NB4 (cell line): ENCODE data around the gene TRIM37.

Source experiments
- DNase-seq: peaks from one replicate; pipeline ENCODE4 v3.0.0; 2010; ENCODE audit warnings: low read depth
- H3K4me3 ChIP-seq: one replicate; pipeline ENCODE4 v1.5.1; 2011; ENCODE audit warnings: mild to moderate bottlenecking, low read depth, low read length, moderate library complexity
- MYC ChIP-seq: IDR thresholded peaks from 2 replicates; pipeline ENCODE4 v1.6.1; 2011; ENCODE audit warnings: low read depth, low read length
- POLR2A ChIP-seq: IDR thresholded peaks from 2 replicates; pipeline ENCODE4 v1.6.1; 2011; ENCODE audit warnings: mild to moderate bottlenecking; ENCODE audit not compliant: insufficient read length; ENCODE audit errors: extremely low read depth
- TF ChIP-seq, protein P1 (sequence below): IDR thresholded peaks from one replicate; pipeline ENCODE4 v1.5.1; 2012; ENCODE audit warnings: low read depth, low read length
- TF ChIP-seq, protein P2 (sequence below): IDR thresholded peaks from 2 replicates; pipeline ENCODE4 v1.6.1; 2011; ENCODE audit warnings: low read depth, low read length

The TRIM37 gene

DNA sequence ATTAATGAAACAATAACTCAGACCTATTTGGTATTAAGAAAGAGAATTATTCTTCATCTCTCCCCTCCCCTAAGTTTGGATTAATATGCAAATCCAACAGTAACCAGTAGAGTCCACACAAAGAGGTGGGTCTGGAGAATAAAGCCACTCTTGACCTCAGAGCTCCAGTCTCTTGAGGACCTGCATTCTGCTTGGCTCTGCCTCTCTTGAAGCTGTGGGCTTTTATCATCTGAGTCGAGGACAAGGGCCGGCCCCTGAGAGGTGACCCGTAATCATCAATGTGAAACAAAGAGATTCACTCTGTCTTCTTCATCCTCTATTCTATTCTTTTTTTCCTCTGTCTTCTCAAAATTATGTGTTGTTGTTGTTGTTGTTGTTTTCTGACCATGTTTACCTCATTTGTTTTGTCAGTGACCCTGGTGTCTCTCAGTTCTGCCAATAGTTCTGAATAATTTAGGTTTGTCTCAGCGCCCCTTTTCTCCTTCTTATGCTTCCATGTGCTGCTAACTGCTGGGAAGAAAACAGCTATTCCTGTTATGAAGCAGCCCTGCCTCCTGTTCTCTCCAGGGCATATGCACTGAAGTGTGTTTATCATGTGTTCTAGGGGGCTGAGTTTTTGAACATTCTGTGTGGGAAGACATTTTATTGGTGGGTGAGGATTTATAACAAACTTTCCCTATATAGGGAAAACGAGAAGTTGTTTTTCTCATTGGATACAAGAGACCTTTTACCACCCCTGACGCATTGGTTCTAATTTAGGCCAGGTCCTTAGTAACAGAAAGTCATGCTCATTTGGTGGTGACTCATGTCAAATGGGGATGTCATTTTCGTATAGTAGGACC, 135.8 kb downstream of the TRIM37 start:
- TF ChIP-seq POLR2A (no peak), MYC (no peak)
- TF ChIP-seq, protein P1, sequence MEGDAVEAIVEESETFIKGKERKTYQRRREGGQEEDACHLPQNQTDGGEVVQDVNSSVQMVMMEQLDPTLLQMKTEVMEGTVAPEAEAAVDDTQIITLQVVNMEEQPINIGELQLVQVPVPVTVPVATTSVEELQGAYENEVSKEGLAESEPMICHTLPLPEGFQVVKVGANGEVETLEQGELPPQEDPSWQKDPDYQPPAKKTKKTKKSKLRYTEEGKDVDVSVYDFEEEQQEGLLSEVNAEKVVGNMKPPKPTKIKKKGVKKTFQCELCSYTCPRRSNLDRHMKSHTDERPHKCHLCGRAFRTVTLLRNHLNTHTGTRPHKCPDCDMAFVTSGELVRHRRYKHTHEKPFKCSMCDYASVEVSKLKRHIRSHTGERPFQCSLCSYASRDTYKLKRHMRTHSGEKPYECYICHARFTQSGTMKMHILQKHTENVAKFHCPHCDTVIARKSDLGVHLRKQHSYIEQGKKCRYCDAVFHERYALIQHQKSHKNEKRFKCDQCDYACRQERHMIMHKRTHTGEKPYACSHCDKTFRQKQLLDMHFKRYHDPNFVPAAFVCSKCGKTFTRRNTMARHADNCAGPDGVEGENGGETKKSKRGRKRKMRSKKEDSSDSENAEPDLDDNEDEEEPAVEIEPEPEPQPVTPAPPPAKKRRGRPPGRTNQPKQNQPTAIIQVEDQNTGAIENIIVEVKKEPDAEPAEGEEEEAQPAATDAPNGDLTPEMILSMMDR, result no peak
- TF ChIP-seq, protein P2, sequence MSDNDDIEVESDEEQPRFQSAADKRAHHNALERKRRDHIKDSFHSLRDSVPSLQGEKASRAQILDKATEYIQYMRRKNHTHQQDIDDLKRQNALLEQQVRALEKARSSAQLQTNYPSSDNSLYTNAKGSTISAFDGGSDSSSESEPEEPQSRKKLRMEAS, result no peak
- no peak overlapping the region for H3K4me3 ChIP-seq
- no peak for DNase-seq

DNA sequence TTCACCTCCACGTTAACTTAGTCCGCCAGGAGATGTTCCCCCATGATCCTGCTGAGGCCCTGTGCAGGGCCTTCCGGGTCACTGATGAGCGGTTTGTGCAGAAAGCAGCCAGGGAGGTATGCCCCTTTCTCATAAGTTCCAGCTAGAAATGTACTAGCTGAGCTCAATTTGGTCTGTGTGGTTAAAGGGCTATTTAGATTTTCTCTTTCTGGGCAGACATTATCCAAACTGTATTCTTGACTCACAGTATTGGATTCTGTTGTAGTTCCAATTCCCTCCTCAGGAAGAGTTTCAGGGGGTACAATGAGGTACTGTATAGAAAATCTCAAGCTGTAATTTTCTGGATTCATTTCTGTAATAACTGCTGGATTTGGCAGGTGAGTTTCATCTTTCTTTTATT, 137.1 kb downstream of the TRIM37 start:
- no peak overlapping the region for H3K4me3 ChIP-seq
- DNase-seq, result no peak
- TF ChIP-seq MYC, result no peak
- TF ChIP-seq, protein P1, result no peak
- TF ChIP-seq, protein P2, result no peak
- TF ChIP-seq POLR2A, result no peak

DNA sequence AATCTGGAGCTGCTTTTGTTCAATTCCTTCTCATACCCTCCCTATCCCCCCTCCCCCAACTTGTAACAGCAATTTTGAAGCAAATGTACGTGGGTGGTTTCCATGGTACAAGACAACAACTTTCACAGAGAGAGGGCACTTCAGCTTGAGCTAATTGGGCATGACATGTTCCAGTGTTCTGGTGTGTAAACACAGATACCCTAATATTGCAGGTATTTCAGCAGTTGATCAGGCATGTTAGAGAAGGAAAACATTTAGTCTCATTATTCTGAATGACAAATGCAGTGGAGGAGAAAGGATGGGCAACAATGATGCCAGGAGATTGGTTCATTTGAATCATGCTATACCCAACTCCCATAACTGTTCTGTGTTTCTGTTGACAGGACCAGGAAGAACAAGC, 137.5 kb downstream of the TRIM37 start:
- no peak overlapping the region for H3K4me3 ChIP-seq
- no peak for DNase-seq
- no peak for TF ChIP-seq POLR2A
- TF ChIP-seq, protein P2, result no peak
- TF ChIP-seq, protein P1, result no peak
- no peak for TF ChIP-seq MYC

DNA sequence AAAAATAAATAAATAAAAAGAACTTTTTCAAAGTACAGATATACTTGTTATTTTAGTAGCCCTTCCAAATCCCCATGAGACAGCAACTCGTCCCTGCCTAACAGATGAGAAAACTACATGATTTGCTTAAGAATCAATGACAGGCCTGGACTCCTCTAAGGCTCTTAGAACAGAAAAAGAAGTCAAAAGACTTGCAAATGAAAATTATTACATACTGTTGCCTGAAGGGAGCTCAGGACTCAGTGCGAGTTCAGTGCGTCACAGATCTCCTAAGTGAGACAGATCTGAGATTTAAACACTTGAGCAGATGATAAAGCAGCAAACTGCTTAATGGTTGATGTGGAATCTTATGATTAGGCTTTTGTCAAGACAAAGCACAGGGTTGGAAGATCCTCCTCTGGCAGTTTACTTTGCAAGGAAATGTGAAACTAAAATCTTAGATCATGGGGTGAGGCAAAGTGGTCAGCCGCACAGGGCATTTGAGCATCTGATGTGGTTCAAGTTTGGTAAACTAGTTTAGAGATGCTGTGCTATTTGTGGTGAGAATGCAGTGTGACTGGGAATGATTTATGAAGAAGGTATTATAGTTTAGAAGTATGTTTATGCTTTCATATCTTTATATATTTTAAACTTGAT, 138.1 kb downstream of the TRIM37 start:
- H3K4me3 ChIP-seq, result no peak overlapping the region
- TF ChIP-seq POLR2A (no peak), MYC (no peak)
- TF ChIP-seq, protein P1, result no peak
- TF ChIP-seq, protein P2, result no peak
- no peak for DNase-seq

DNA sequence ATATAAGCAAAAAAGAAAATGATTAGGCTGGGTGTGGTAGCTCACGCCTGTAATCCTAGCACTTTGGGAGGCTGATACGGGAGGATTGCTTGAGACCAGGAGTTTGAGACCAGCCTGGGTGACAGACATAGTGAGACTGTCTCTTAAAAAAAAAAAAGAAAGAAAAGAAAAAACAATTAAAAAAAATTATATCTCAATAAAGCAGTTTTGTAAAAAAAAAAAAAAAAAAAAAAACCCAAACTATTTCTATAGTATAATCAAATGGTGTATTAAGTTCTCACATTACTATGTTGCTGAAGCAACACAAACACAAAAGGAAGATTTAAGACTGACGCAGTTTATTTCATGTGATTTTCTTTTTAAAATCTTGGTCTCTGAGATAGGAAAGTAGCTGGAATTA, 140.5 kb downstream of the TRIM37 start:
- TF ChIP-seq POLR2A (no peak), MYC (no peak)
- TF ChIP-seq, protein P1, result no peak
- TF ChIP-seq, protein P2, result no peak
- H3K4me3 ChIP-seq, result no peak overlapping the region
- no peak for DNase-seq
